Activated T-helper 1 cell treated with anti-CD3 and anti-CD28 coated beads, Interleukin-12 subunit alpha, Interleukin-12 subunit beta, Interleukin-2, Interleukin-4 antibody, amounts not matched to agents 30 ng/mL and 10 ng/mL and 1 ng/mL, durations not matched to agents 14 hours and 24 hours and 36 hours (primary cell): Measurements from ENCODE around the gene LSM14B. TPM values are rescaled to one million over a fixed set of nuclear protein-coding genes. Genes with fewer than 3 reads are reported as not detected.
A peak's percentile ranks its signal among the peaks of the same experiment; 100 is the strongest.

Experiments used
- DNase-seq: peaks from one replicate; pipeline ENCODE4 v3.0.0; 2021; ENCODE audit warnings: low spot score
- H3K27ac Mint-ChIP-seq: one replicate; pipeline ENCODE4 v1.8.0; 2021; ENCODE audit warnings: mild to moderate bottlenecking, mixed read lengths
- H3K27me3 Mint-ChIP-seq: one replicate; pipeline ENCODE4 v1.8.0; 2022; ENCODE audit warnings: mild to moderate bottlenecking, moderate library complexity, mixed read lengths; ENCODE audit not compliant: insufficient read depth
- H3K36me3 Mint-ChIP-seq: one replicate; pipeline ENCODE4 v1.8.0; 2021; ENCODE audit warnings: low read depth, mixed read lengths
- H3K4me1 Mint-ChIP-seq: one replicate; pipeline ENCODE4 v1.8.0; 2021; ENCODE audit warnings: low read depth, mixed read lengths
- H3K4me3 Mint-ChIP-seq: one replicate; pipeline ENCODE4 v1.8.0; 2021; ENCODE audit warnings: mild to moderate bottlenecking, moderate library complexity, mixed read lengths
- H3K9me3 Mint-ChIP-seq: one replicate; pipeline ENCODE4 v1.8.0; 2021; ENCODE audit warnings: mixed read lengths
- intact Hi-C: fragments of 100-400 bp; cut with micrococcal nuclease; formaldehyde crosslinking; loops from one replicate; pipeline ENCODE4 v1.15.1; 2024
- total RNA-seq: library from RNA; stranded (reverse); gene quantifications from 2 replicates; pipeline ENCODE4 v1.2.3, GENCODE V29; 2022

Gene LSM14B
- total RNA-seq, 1 donor from 2014 or later = 39.6 TPM

- peak; percentile 95 for DNase-seq
- H3K9me3 Mint-ChIP-seq = no peaks in the 10 kb centered on the region
- peaks cover 38% of the 10 kb centered on the region for H3K4me1 Mint-ChIP-seq
- H3K4me3 Mint-ChIP-seq = peak within 1 kb of the TSS; percentile 92
- H3K36me3 Mint-ChIP-seq = no peaks in the 10 kb centered on the region
- H3K27ac Mint-ChIP-seq = peak within 1 kb of the TSS; percentile 93
- intact Hi-C loops = loop anchor here (1.0 to 5.0 kb wide), 8 partner anchors 26 to 320 kb away; partner anchors contain the start of genes ADRM1, LSM14B, OSBPL2 and RPS21
- no peaks in the 10 kb centered on the region for H3K27me3 Mint-ChIP-seq
Observed at GRCh38 chr20:62182469-62183425, 60.5 kb downstream of the LSM14B start, which contains the start of gene MTG2. Gene MTG2, plus strand, starts transcription at chr20:62183028. Its CDS starts 10,393 bp downstream, at chr20:62193421.

DNA sequence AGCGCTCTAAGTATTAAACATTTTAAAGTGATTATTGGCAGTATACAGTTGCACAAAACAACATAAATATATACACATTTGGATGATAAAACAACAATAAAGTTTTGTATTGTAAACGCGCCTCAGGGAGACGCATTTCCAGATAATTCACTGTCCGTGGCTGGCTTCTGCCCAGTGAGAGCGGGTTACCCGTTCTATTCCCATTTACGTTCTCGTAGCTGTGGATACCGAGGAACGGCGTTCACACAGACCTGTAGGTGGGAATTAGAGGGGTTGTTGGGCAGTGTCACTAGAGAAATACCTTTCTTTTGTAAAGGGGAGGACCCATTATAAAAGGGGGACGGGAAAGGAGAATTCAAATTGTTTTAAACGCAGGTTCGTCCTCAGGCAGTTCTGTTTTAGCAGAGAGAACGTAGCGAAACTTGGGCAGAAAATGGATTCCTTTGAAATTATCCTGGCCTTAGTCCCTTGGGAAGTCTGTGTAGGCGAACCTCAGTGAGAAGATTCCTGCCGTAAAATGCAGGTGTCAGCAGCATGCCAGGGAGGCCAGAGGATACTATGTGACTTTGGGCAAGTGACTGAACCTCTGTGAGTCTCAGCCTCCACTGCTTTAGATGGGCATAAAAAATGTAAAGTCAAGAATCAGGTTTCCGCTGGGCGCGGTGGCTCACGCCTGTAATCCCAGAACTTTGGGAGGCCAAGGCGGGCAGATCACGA is 61.3 kb downstream of the LSM14B start:
- intact Hi-C loops = loop anchor here (1.0 to 5.0 kb wide), 5 partner anchors 27 to 319 kb away; partner anchors contain the start of genes OSBPL2 and RPS21

More for the DNA sequence above, 61.3 kb downstream of the LSM14B start:
- Mint-ChIP-seq H3K4me3 (peak overlapping the region; percentile 92), H3K27ac (peak overlapping the region; percentile 87), H3K36me3 (no peaks in the 10 kb centered on the region), H3K27me3 (no peaks in the 10 kb centered on the region), H3K4me1 (peaks cover 40% of the 10 kb centered on the region), H3K9me3 (no peaks in the 10 kb centered on the region)
- DNase-seq = no peak

Other genes with a start within 250 kb of the LSM14B start
- 26.3 and 28.3 TPM in 2 replicates for gene TAF4, start 56.6 kb upstream of the LSM14B start, total RNA-seq
- gene PSMA7, start 20.9 kb downstream of the LSM14B start, total RNA-seq = 444 and 450 TPM in 2 replicates
- gene SS18L1, start 21.3 kb downstream of the LSM14B start, total RNA-seq = 24.3 and 29.4 TPM in 2 replicates
- 45.4 and 46.3 TPM in 2 replicates for gene MTG2, start 60.6 kb downstream of the LSM14B start, total RNA-seq
- gene HRH3, start 97.8 kb downstream of the LSM14B start, total RNA-seq = not detected in 2 replicates
- 27.0 and 31.6 TPM in 2 replicates for gene OSBPL2, start 116.0 kb downstream of the LSM14B start, total RNA-seq
- gene ADRM1, start 180.5 kb downstream of the LSM14B start, total RNA-seq = 181 and 188 TPM in 2 replicates
- 0.83 and 1.2 TPM in 2 replicates for gene LAMA5, start 244.8 kb downstream of the LSM14B start, total RNA-seq